ENCODE results near the gene MUC2. TPM values are rescaled to one million over a fixed set of nuclear protein-coding genes. Genes with fewer than 3 reads are reported as not detected.

MUC2 gene
- total RNA-seq, 2 experiments from 2014 or later = not detected

GRCh38 chr11:1076061-1076665 is 1.5 kb downstream of the MUC2 start:
- Mint-ChIP-seq H3K4me1 (ENCODE audit: low read depth) (no peaks in the 10 kb centered on the region), H3K9me3 (no peaks in the 10 kb centered on the region), H3K36me3 (ENCODE audit: low read depth) (no peaks in the 10 kb centered on the region), H3K4me3 (no peak overlapping the region), H3K27me3 (peaks cover 1% of the 10 kb centered on the region), H3K27ac (no peak overlapping the region)
- intact Hi-C loops (cut with micrococcal nuclease) = no loop called here
- ATAC-seq (no peak), DNase-seq (no peak)
- TF ChIP-seq CTCF (IDR thresholded peaks at IDR 0.05) = no peak
- POLR2A ChIA-PET = no interaction called here
- CTCF ChIA-PET = no interaction called here

- H3K9me3 Mint-ChIP-seq = no peaks in the 10 kb centered on the region
- no peaks in the 10 kb centered on the region for H3K27me3 Mint-ChIP-seq
- H3K36me3 Mint-ChIP-seq (ENCODE audit: low read depth) = no peaks in the 10 kb centered on the region
- no peak overlapping the region for H3K4me3 Mint-ChIP-seq
- H3K4me1 Mint-ChIP-seq (ENCODE audit: low read depth) = no peaks in the 10 kb centered on the region
- no peak overlapping the region for H3K27ac Mint-ChIP-seq
- intact Hi-C loops (cut with micrococcal nuclease) = no loop called here
- DNase-seq (no peak), ATAC-seq (no peak)
- TF ChIP-seq CTCF (IDR thresholded peaks at IDR 0.05) = no peak
- POLR2A ChIA-PET = no interaction called here
- CTCF ChIA-PET = no interaction called here
Measured at GRCh38 chr11:1077033-1077416, 2.4 kb downstream of the MUC2 start.

- DNase-seq (no peak), ATAC-seq (no peak)
- intact Hi-C loops (cut with micrococcal nuclease) = no loop called here
- ChIA-PET CTCF (no interaction called here), POLR2A (no interaction called here)
- TF ChIP-seq CTCF (IDR thresholded peaks at IDR 0.05) = no peak
- no peaks in the 10 kb centered on the region for H3K4me1 Mint-ChIP-seq (ENCODE audit: low read depth)
- H3K9me3 Mint-ChIP-seq = no peaks in the 10 kb centered on the region
- H3K36me3 Mint-ChIP-seq (ENCODE audit: low read depth) = no peaks in the 10 kb centered on the region
- no peaks in the 10 kb centered on the region for H3K27me3 Mint-ChIP-seq
- no peak overlapping the region for H3K27ac Mint-ChIP-seq
- H3K4me3 Mint-ChIP-seq = no peak overlapping the region
Measured at GRCh38 chr11:1077417-1078119, 2.9 kb downstream of the MUC2 start.

- DNase-seq = no peak
- no peak for TF ChIP-seq CTCF (IDR thresholded peaks at IDR 0.05)
- ChIA-PET CTCF (no interaction called here), POLR2A (no interaction called here)
- no peaks in the 10 kb centered on the region for H3K9me3 Mint-ChIP-seq
- H3K27me3 Mint-ChIP-seq = no peaks in the 10 kb centered on the region
- H3K27ac Mint-ChIP-seq = no peak overlapping the region
- no peaks in the 10 kb centered on the region for H3K4me1 Mint-ChIP-seq (ENCODE audit: low read depth)
- H3K36me3 Mint-ChIP-seq (ENCODE audit: low read depth) = no peaks in the 10 kb centered on the region
- no peak overlapping the region for H3K4me3 Mint-ChIP-seq
- no peak for ATAC-seq
- intact Hi-C loops (cut with micrococcal nuclease) = no loop called here
Measured at GRCh38 chr11:1078191-1078601, 3.5 kb downstream of the MUC2 start.

- ChIA-PET CTCF (no interaction called here), POLR2A (no interaction called here)
- intact Hi-C loops (cut with micrococcal nuclease) = no loop called here
- no peak overlapping the region for H3K4me3 Mint-ChIP-seq
- no peaks in the 10 kb centered on the region for H3K9me3 Mint-ChIP-seq
- no peaks in the 10 kb centered on the region for H3K4me1 Mint-ChIP-seq (ENCODE audit: low read depth)
- no peaks in the 10 kb centered on the region for H3K36me3 Mint-ChIP-seq (ENCODE audit: low read depth)
- TF ChIP-seq CTCF (IDR thresholded peaks at IDR 0.05) = no peak
- H3K27ac Mint-ChIP-seq = no peak overlapping the region
- DNase-seq = no peak
- no peak for ATAC-seq
- no peaks in the 10 kb centered on the region for H3K27me3 Mint-ChIP-seq
Measured at GRCh38 chr11:1081601-1082311, 7.1 kb downstream of the MUC2 start.

Data from activated CD8-positive, alpha-beta T cell treated with anti-CD3 and anti-CD28 coated beads for 36 hours (primary cell).